Mononuclear cell (primary cell): ENCODE measurements around the gene NDUFS8. TPM values are rescaled to one million over a fixed set of nuclear protein-coding genes. Genes with fewer than 3 reads are reported as not detected.
"Not testable (repeated sequence)": the region's sequence is repeated elsewhere in the genome, so short reads cannot be mapped to it uniquely, and the experiment has no call there.

Source experiments
- H3K27me3 ChIP-seq: 2 replicates; pipeline ENCODE4 v1.6.0; 2011; ENCODE audit warnings: low read length, control low read depth; ENCODE audit not compliant: insufficient read depth
- H3K4me1 ChIP-seq: 2 replicates; pipeline ENCODE4 v1.5.1; 2011; ENCODE audit warnings: mild to moderate bottlenecking, low read length, control low read depth; ENCODE audit not compliant: insufficient read depth
- H3K4me3 ChIP-seq: 2 replicates; pipeline ENCODE4 v1.5.1; 2011; ENCODE audit warnings: mild to moderate bottlenecking, low read length, moderate library complexity
- H3K9me3 ChIP-seq: 2 replicates; pipeline ENCODE4 v1.5.1; 2011; ENCODE audit warnings: low read depth, mild to moderate bottlenecking, control low read depth, low read length
- total RNA-seq: library from RNA; depleted of rRNA; stranded (reverse); fragments of >200 nt; gene quantifications from one replicate; pipeline ENCODE4 v1.2.3, GENCODE V29; 2012

Gene NDUFS8
- 22.1 TPM for total RNA-seq

DNA sequence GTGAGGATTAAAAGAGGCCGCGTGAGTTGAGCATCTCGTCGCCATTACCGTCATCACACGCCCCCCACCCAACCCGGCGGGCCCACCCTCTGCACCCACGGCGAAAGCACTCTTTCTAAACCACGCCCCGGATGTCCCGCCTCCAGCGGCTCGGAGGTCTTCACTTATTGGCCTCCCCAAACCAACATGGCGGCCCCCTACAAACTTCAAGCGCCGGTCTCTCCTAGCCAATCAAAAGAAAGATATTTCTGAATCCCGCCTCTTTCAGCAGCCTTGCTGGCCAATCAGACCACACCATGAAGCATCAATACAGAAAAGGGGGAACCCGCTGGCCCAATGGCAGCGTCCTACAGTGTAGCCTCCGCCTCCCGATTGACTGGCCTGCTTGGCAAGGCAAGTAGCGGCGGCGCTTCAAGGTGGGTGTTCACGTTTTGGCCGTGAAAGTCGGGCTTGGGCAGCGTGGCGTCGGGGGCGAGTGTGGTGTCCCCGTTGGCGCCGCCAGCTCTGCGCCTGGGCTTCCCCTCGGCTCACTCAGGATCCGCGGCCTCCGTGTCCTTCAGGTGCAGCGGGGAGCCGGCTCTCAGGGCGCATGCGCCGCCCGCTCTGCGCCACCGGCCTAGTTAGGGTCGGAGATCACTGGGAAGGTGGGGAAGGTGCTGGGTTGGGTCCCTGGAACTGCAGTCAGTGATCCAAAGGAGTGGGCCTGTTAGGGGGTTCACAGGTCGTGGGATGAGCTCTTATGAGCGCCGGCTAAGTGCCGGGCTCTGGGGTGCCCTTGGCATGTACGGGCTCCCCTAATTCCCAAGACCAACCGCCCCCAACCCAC, at the start of gene NDUFS8:
NDUFS8 (plus strand) TSS at position 364 of the 826 bp plus-strand sequence. CDS start 1,471 bp downstream, outside the sequence.
- Histone ChIP-seq H3K4me3 (peak within 1 kb of the TSS; percentile 75), H3K9me3 (no peaks in the 10 kb centered on the region), H3K4me1 (peaks cover 29% of the 10 kb centered on the region), H3K27me3 (no peaks in the 10 kb centered on the region)

DNA sequence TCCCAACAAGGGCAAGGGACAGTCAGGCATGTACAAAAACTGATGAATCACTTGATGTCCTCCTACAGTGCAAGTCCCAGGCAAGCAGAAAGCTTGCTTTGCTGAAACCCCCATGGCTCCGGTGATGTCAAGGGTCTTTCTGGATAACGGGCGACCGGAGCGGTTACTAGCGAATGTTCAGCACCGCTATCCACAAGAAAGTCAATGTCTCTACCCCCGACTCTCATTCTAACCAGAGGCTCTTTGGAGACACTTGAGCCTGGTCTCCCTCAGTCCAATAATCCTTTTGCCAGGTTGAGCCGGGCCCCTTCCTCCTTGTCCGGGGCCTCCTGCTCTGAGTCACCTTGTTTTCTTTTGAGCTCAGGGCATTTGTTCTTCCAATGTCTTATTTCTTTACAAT, 49.3 kb upstream of the NDUFS8 start:
- not testable (repeated sequence) for H3K4me3 ChIP-seq, H3K27me3 ChIP-seq, H3K9me3 ChIP-seq, H3K4me1 ChIP-seq

DNA sequence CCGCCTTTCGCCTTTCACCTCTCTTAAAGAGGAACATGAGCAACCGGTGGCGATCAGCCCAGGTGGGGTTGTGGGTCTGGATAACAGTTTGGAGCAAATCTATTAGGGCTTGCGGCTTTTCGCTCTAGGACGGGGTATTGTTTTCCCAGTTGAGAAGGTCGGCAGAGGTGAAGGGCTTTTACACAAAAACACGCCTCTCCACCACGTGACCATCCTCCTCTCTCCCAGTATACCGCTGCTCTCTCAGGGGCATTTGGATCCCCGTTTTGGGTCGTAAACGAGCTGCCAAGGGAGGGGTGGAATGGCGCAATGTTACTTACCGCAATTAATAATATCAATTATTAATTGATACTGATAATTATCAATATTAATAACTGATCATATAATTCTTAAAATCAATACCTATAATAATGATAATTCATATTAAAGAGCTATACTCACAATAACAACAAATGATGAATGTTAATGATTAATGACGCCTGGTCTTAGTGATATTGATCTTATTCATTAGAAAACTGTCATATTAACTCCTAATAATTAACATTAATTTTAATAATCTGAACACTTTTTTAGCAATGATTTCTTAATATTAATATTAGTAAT, 48.1 kb upstream of the NDUFS8 start:
- not testable (repeated sequence) for H3K4me3 ChIP-seq, H3K9me3 ChIP-seq, H3K4me1 ChIP-seq, H3K27me3 ChIP-seq

DNA sequence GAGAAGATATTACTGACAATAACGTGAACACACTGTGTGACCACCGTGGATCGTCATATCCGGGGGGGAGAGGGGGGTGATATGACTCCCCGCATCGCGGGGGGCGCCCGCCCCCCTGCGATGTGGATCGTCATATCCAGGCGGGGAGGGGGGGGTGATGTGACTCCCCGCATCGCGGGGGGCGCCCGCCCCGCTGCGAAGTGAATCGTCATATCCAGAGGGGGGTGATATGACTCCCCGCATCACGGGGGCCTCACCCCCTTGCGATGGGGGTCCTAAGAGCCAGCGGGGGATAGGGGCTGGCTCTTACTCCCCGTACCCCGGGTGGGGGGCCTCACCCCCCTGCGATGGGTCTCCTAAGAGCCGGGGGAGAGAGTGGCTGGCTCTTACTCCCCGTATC, 46.5 kb upstream of the NDUFS8 start:
- H3K9me3 ChIP-seq: no peaks in the 10 kb centered on the region
- no peaks in the 10 kb centered on the region for H3K27me3 ChIP-seq
- no peak overlapping the region for H3K4me3 ChIP-seq
- no peaks in the 10 kb centered on the region for H3K4me1 ChIP-seq

DNA sequence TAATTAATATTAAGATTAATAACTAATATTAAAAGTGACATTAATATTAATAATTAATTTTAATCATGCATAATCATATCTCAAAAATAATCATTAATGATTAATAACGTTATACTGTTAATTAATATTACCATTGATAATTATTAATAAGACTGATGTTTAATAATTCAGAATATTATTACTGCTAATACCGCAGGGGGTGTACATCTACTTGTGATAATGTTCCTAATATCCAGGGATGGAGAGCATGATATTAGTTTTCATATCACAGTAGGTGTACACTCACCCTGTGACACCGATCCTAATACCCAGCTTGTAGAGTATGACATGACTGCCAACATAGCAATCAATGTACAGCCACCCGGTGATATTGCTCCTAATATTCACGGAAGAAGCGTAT, 45.2 kb upstream of the NDUFS8 start:
- H3K4me3 ChIP-seq, H3K4me1 ChIP-seq, H3K27me3 ChIP-seq, H3K9me3 ChIP-seq: not testable (repeated sequence)

DNA sequence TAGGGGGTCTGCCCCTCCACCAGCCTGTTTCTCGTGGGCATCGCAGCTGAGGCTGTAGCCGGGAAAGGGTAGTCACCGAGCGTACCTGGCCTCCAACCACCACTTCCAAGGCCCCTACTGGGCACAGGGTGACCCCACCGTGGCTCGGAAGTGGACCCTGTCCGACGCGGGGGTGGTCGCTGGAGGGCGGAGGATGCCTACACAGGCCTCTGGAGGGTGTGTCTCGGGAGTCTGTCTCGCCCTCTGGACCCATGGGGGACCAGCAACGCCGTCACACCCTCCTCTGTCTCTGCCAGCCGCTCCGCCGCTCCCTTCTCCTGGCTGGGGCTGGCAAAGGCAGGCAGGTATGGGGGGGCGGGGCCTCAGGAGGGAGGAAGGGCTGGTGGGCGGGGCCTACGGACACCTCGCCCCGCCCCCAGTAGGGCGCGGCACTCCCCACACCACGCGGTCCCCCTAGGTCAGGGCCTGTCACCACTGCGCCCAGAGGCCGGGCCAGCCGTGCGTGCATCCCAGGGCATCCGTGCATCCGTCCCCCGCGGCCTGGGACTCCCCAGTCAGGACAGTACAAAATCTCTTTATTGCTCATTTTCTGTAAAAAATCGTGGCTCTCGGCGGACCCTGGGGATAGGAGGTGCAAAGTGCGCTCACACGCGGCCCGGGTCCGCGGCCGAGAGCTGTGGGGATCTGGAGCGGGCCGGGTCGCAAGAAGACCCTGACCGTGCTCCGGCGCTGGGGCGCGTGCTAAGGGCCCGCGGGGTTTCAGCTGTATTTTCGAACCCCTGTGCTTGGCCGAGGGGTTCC, 39.7 kb upstream of the NDUFS8 start:
- not testable (repeated sequence) for H3K4me1 ChIP-seq, H3K4me3 ChIP-seq, H3K27me3 ChIP-seq, H3K9me3 ChIP-seq

DNA sequence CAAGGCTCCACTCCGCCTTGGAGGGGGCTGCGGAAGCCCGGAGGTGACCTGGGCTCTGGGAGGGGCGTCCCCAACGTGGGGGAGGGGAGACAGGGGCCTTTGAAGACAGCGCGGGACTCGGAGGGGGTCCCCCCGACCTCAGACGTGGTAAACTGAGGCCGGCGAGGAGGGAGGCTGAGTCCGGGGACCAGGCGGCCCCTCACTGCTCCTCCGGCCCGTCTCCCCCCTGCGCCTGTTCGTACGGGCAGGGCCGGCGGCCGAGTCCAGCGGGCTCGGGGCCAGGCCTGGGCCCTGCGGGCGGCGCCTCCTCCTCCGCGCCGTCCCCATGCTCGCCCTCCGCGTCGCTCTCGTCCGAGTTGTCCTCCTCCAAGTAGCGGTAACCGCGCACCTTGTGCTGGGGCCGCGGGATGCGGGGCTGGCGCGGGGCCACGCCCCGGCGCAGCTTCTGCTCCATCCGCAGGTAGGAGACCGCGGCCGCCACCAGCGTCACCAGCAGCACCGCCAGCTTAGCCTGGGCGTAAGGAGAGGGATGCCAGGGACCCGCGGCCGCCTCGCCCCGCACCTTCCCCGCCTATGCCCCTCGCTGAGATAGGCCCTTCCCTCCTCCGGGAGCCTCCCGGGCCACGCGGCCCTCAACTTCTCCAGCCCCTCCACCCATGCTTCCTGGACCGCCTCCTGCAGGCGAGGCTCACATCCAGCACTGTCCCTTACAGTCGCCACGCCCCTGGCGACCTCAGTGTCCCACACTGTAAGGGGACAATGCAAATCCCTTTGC, 38.9 kb upstream of the NDUFS8 start:
- not testable (repeated sequence) for H3K4me3 ChIP-seq, H3K27me3 ChIP-seq
- peaks cover 12% of the 10 kb centered on the region for H3K4me1 ChIP-seq

DNA sequence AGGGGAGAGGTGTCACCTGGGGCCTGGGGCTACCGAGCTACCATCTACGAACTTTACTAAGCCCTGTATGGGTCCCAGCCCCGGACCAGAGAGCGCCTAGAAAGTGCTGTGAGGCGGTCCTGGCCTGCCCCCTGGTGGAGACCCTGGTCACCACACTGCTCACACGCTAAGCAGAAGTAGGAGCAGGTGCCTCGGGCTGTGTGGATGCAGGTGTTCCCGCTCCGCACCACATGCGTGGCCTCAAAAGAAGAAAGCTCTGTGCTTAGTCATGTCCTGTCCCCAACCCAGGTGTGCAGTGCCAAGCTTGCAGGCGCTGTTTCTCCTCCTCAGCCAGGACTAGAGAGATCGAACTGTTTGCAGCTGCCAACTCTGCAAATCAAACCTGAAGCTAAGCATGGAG, 36.7 kb upstream of the NDUFS8 start:
- peaks cover 33% of the 10 kb centered on the region for H3K4me1 ChIP-seq
- H3K9me3 ChIP-seq, H3K27me3 ChIP-seq, H3K4me3 ChIP-seq: not testable (repeated sequence)

More for the DNA sequence above, 38.9 kb upstream of the NDUFS8 start:
- not testable (repeated sequence) for H3K9me3 ChIP-seq

DNA sequence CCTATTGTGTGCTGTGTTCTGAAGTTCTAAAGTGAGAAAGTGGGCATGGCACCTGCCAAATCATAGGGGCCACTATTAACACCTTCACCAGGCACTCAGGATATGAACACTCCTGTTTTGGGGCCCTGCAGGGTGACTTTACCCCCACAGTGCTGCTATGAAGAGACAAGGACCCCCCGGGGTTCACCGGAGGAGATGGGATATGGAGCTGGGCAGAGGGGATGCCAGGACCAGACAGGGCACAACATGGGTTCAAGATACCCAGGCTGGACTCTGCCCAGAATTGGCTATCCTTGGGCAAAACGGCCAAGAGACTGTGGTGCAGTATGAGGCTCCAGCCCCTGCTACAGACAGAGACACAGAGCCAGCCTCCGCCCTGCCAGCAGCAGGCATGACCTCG, 36.1 kb upstream of the NDUFS8 start:
- peaks cover 39% of the 10 kb centered on the region for H3K4me1 ChIP-seq

DNA sequence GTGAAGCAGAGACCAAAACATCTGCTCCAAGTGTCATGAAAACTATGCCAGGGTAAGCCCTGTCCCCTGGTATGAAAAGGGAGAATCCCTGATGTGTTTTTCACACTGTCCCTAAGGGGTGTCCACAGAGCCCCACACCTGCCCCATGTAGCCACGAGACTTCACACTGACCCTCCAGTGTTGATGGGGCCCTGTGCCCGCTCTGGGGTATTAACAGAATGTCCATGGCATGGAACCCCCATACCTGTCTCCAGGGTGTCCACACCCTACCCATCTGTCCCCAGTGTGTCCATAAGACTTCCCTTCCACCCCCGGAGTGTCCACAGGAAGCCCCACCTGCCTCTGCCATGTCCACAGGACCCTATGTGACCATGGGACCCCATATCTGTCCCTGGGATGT, 35.4 kb upstream of the NDUFS8 start:
- not testable (repeated sequence) for H3K4me3 ChIP-seq, H3K9me3 ChIP-seq, H3K27me3 ChIP-seq
- H3K4me1 ChIP-seq: peaks cover 43% of the 10 kb centered on the region

More for the DNA sequence above, 36.1 kb upstream of the NDUFS8 start:
- not testable (repeated sequence) for H3K4me3 ChIP-seq, H3K27me3 ChIP-seq, H3K9me3 ChIP-seq

DNA sequence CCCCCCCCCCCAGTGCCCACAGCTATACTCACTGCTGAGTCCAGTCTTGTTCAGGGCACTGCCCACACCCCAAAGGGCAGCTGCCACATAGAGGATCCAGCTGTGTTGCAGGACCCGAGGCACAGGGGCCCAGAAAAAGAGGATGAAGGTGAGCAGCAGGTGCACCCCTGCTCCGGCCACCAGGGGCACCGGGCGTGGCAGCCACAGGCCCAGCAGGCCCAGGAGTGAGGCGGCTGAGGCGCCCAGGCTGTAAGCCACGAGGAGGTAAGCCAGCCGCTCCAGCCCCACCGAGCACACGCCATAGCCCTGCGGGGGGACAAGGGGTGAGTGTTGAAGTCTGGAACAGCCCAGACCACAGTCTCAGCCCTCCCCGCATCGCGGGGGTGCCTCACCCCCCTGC, 34.9 kb upstream of the NDUFS8 start:
- H3K4me1 ChIP-seq: peaks cover 47% of the 10 kb centered on the region
- H3K9me3 ChIP-seq, H3K4me3 ChIP-seq, H3K27me3 ChIP-seq: not testable (repeated sequence)

DNA sequence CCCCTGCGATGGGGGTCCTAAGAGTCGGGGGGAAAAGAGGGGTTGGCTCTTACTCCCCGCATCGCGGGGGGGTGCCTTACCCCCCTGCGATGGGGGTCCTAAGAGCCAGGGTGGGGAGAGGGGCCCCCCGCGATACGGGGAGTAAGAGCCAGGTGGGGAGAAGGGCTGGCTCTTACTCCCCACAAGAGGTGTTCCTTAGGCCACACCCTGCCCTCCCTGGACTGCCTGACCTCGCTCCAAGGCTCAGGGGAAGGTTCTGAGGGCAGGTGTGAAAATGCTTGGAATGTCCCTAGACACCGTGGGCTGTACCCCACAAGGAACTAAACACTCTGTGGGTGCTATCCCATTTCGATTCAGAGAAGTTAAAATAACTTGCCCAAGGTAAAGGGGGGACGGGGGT, 34.4 kb upstream of the NDUFS8 start:
- H3K9me3 ChIP-seq: no peaks in the 10 kb centered on the region
- H3K4me3 ChIP-seq: no peak overlapping the region
- H3K4me1 ChIP-seq: peaks cover 49% of the 10 kb centered on the region
- no peaks in the 10 kb centered on the region for H3K27me3 ChIP-seq

DNA sequence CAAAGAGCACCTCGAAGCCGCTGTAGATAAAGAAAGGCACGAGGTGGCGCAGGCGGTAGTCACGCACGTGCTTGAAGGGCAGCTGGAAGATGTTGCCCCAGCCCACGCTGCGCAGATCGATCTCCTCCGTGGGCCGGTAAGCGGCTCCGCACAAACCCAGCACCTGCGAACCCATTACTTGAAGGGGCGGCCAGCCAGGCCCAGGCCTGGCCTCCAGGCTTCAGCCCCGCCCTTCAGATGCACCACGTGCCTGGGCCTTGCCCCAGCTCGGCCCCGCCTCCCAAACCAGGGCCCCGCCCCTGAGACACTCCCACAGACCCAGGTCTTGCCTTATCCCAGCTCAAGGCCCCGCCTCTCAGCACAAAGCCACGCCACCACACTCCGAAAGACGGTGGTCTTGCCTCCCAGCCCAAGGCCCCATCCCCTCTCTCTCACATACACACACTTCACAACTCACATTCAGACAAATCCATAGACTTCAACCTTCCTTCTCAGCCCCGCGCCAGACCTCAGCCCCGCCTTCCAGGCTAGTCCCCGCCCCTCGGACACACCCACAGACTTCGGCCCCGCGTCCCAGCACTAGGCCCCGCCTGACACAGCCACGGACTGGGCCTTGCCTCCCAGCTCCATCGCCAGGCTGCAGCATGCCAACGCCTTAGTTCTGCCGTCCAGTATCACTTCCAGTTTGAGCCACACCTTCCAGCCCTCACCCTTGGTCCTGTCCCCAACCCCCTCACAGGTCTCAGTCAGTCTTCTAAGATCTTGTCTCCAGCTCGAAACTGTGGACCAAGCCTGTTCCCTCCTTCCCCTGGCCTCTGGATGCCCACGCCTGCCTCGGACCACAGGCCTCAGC, 33.6 kb upstream of the NDUFS8 start:
- Histone ChIP-seq H3K4me1 (peaks cover 57% of the 10 kb centered on the region), H3K27me3 (no peaks in the 10 kb centered on the region), H3K4me3 (no peak overlapping the region), H3K9me3 (no peaks in the 10 kb centered on the region)

DNA sequence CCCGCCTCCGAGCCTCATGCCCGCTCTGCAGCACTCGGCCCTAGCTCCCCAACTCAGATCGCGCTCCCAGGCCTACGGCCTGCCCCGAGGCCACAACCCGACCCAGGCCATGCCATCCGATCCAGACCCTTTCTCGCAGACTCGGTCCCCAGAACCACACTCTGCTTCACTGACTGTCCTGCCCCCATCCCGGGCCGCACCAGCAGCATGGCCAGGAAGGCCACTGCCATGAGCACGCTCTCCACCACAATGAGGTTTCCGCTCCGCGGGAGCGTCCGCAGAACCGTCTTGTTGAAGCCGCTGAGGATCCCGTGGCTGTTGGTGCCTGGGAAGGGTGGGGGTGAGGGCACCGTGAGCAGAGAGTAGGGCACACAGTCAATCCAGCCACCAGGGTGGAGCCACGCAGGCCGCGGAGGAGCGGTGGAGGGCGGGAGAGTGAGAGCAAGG, 33.0 kb upstream of the NDUFS8 start:
- H3K4me1 ChIP-seq: peaks cover 63% of the 10 kb centered on the region
- no peaks in the 10 kb centered on the region for H3K9me3 ChIP-seq
- no peak overlapping the region for H3K4me3 ChIP-seq
- H3K27me3 ChIP-seq: no peaks in the 10 kb centered on the region
